Testis (tissue), 3 donors: ENCODE data around the gene OLFM1. TPM values are rescaled to one million over a fixed set of nuclear protein-coding genes. Genes with fewer than 3 reads are reported as not detected.

ENCODE experiments used
- DNase-seq: peaks from one replicate; pipeline ENCODE4 v3.0.0-alpha.2; 2019
- H3K27ac ChIP-seq, 2 donors: fragments of 200-600 bp; sonication (generic); one replicate each; pipeline ENCODE4 v1.5.1; 2019
- H3K27me3 ChIP-seq: fragments of 200-600 bp; sonication (generic); one replicate; pipeline ENCODE4 v1.5.1; 2019
- H3K36me3 ChIP-seq: fragments of 200-600 bp; sonication (generic); one replicate; pipeline ENCODE4 v1.5.1; 2017; ENCODE audit warnings: low read depth; ENCODE audit errors: missing control alignments
- H3K4me1 ChIP-seq: fragments of 200-600 bp; sonication (generic); one replicate; pipeline ENCODE4 v1.5.1; 2019
- H3K4me3 ChIP-seq, 2 donors: fragments of 200-600 bp; sonication (generic); one replicate each; pipeline ENCODE4 v1.5.1; 2017 to 2019
- H3K9me3 ChIP-seq: fragments of 200-600 bp; sonication (generic); one replicate; pipeline ENCODE4 v1.5.1; 2017
- CTCF ChIP-seq, 3 experiments: fragments of 450-650 bp in 2 of 3; fragments of 200-600 bp in 1 of 3; sonication (generic) in 1 of 3; IDR thresholded peaks; one replicate each; pipeline ENCODE4 v1.5.1; 2016 to 2019; ENCODE audit warnings: antibody characterized with exemption in 3 of 3, mild to moderate bottlenecking in 2 of 3, moderate library complexity in 1 of 3
- POLR2A ChIP-seq: fragments of 450-650 bp; IDR thresholded peaks from one replicate; pipeline ENCODE4 v1.6.1; 2017; ENCODE audit warnings: antibody characterized with exemption, mild to moderate bottlenecking, moderate library complexity
- WGBS, 2 donors: methylation state at CpG; one replicate each; pipeline ENCODE4 v1.1.5; 2018; 5-methylcytosine and 5-hydroxymethylcytosine counted together
- intact Hi-C: fragments of 100-400 bp; cut with DNase I; formaldehyde crosslinking; loops from one replicate; pipeline ENCODE4 v1.15.1; 2023; ENCODE audit warnings: low total_unique reads
- polyA plus RNA-seq: library from polyadenylated mRNA; stranded (reverse); fragments of 350-450 nt; fragmentation: Illumina TruSeq; extraction: RNeasy Lipid Tissue Mini Kit (QIAGEN cat#74804); gene quantifications from one replicate; pipeline ENCODE4 v1.2.3, GENCODE V29; 2014; ENCODE audit warnings: low read depth, low replicate concordance; ENCODE audit not compliant: insufficient read depth
- total RNA-seq, 2 donors: library from RNA; depleted of rRNA; stranded (reverse); fragments of >200 nt; gene quantifications; one replicate each; pipeline ENCODE4 v1.2.3, GENCODE V29; 2016

The OLFM1 gene
- total and polyA plus RNA-seq, 3 donors from 2014 or later, result 13.9 to 24.4 (median 16.0) TPM

GRCh38 chr9:135084262-135084661, 3.2 kb upstream of the OLFM1 start:
- H3K27me3 ChIP-seq, result no peaks in the 10 kb centered on the region
- DNase-seq, result no peak
- no peaks in the 10 kb centered on the region for H3K9me3 ChIP-seq
- no peak for TF ChIP-seq CTCF (IDR thresholded peaks at IDR 0.05)
- TF ChIP-seq POLR2A, result no peak
- H3K4me1 ChIP-seq, result peaks cover 21% of the 10 kb centered on the region
- intact Hi-C loops, result no loop called here
- no peak overlapping the region for H3K27ac ChIP-seq
- 80 to 94% methylated on average over 1 of the region's 1 CpG for WGBS, 2 donors
- no peak overlapping the region for H3K4me3 ChIP-seq
- H3K36me3 ChIP-seq, result no peaks in the 10 kb centered on the region

DNA sequence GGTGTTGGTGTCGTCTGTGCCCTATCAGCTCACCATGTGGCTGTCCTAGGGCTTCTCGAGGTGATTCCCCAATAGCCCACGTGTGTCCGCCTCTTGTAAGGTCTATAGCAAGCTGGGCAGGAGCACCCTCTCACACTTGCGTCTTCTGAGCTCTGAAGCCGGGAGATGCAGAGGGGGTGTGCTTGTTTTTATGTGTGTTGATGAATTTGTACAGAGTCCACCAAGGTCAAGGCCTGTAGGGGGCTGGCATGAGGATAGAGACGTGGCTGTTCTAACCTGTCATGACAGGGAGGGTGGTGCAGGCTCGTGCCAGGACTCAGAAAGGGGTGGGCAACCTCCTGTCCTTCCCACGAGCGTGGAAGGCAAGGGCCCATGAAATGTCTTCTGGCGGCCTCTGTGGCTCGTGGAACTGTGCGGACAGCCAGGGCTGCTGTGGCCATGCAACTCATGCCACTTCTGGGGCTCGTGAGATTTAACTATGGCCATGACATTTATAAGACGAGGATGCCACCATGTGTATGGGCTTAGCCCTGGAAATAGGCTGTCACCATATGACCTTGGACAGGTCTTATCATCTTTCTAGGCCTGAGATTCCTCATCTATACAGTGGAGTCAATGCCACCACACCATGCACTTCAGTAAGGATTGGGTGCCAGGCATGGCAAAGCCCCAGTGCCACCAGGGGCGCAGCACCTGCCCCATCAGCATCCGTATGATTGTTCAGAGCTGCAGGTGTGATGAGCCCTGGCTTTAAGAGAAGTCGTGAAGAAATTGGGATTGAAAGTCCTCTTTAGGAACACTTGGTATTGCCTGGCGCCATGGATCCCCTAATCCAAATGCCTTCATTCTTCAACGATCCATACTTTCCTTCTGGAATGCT, 2.3 kb upstream of the OLFM1 start:
- no peaks in the 10 kb centered on the region for H3K27me3 ChIP-seq
- no peak overlapping the region for H3K27ac ChIP-seq
- WGBS, 2 donors, result 71 to 78% methylated on average over 20 of the region's 20 CpGs
- TF ChIP-seq CTCF (IDR thresholded peaks at IDR 0.05) (no peak), POLR2A (no peak)
- H3K4me3 ChIP-seq, result no peak overlapping the region
- no peak for DNase-seq
- no peaks in the 10 kb centered on the region for H3K9me3 ChIP-seq
- intact Hi-C loops, result loop anchor here (5.0 kb wide), 2 partner anchors 257 to 327 kb away; no protein-coding TSS in a partner anchor
- H3K4me1 ChIP-seq, result peaks cover 21% of the 10 kb centered on the region
- H3K36me3 ChIP-seq, result no peaks in the 10 kb centered on the region

DNA sequence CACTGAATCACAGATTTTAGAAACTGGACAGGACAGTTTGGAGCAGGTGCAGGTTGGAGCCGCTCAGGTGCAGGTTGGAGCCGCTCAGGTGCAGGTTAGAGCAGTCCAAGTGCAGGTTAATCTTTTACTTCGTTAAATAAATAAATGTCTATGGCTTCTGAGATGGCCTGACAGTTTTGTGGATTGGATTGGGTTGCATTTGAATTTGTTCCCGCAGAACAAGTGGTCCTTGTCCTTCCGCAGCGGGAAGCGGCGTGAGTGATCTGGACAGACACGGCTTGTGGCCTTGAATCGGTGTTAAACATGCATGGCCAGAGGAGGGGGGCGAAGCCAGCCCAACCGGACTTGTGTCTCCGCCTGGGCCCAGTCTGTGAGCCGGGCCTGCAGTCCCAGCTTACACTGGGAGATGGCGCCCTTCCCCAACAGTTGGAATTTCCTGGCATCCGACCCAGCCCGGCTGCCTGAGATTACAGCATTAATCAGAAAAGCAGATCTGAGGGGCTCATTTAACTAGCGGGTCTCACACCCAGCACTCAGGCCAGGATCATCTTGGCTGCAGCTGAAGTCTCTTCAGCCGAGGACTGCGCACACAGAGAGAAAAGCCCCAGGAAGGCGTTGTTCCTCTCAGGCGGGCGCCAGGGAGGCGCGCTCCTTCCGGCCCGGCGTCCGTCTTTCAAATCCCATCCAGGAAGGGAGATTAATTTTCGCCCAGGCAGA, 1.5 kb upstream of the OLFM1 start:
- Histone ChIP-seq H3K9me3 (no peaks in the 10 kb centered on the region), H3K36me3 (no peaks in the 10 kb centered on the region), H3K27ac (no peak overlapping the region), H3K27me3 (no peaks in the 10 kb centered on the region), H3K4me3 (peak overlapping the region; percentile 6 to 47), H3K4me1 (peaks cover 21% of the 10 kb centered on the region)
- no peak for TF ChIP-seq POLR2A
- TF ChIP-seq CTCF (IDR thresholded peaks at IDR 0.05), result peak; percentile 87 to 97 (median 89)
- intact Hi-C loops, result loop anchor here (5.0 kb wide), 2 partner anchors 256 to 326 kb away; no protein-coding TSS in a partner anchor
- WGBS, 2 donors, result 8% methylated on average over 18 to 30 of the region's 30 CpGs
- peak; percentile 93 for DNase-seq

DNA sequence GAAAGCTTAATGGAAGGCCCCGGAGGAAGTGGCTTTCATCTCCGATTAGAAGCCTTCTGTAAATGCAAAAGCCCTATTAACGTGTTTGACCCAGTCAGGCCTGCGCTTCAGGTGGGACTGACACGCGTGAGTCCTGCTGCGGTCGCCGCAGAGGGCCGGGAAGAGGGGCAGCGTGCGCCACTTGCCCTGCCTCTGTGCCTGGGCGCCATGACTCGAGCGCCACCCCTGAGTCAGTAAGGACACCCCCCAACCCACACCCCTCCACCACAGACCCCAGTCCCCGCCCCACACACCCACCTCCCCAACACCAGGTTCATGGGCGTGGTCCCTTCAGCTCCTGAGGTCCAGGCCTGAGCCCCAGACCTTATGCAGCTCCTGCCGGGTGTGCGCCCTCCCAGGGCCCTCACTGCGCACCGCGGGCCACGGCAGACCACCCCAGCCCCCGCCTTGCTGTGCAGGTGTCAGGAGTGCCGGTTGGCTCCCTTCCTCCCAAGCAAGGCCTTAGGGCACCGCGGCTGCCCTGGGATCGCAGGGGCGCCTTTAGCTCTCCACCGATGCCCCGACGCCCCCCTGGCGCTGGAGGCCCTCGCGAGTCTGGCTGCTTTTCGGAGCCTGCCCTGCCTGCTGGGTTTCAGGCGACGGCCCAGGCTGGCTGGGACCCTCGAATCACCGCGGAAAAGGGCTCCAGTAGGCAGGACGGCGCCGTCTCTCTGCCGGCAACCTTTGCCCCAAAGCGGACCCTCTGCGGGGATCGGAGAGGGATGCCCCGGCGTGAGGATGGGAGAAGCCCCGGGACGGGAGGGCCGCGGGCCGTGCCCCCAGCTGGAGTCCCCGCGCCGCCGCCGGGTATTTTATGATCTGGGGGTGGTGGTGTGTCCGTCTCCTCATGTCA, 625 bp upstream of the OLFM1 start:
- 26 to 37% methylated on average over 17 to 29 of the region's 61 CpGs for WGBS, 2 donors
- Histone ChIP-seq H3K4me3 (peak overlapping the region; percentile 6 to 47), H3K27ac (no peak overlapping the region), H3K4me1 (peaks cover 21% of the 10 kb centered on the region), H3K36me3 (no peaks in the 10 kb centered on the region), H3K9me3 (no peaks in the 10 kb centered on the region), H3K27me3 (no peaks in the 10 kb centered on the region)
- TF ChIP-seq CTCF (IDR thresholded peaks at IDR 0.05) (no peak), POLR2A (no peak)
- intact Hi-C loops, result loop anchor here (5.0 kb wide), 2 partner anchors 255 to 325 kb away; no protein-coding TSS in a partner anchor
- no peak for DNase-seq
